Epidermal melanocyte (primary cell): ENCODE measurements around the gene FAM78A.
"Not testable (repeated sequence)": the region's sequence is repeated elsewhere in the genome, so short reads cannot be mapped to it uniquely, and the experiment has no call there.

Experiments used
- DNase-seq: peaks from one replicate; pipeline ENCODE4 v3.0.0; 2011; ENCODE audit warnings: low spot score; ENCODE audit not compliant: insufficient read length

Gene FAM78A

GRCh38 chr9:131214286-131214856, 61.9 kb downstream of the FAM78A start:
- DNase-seq, result no peak

- not testable (repeated sequence) for DNase-seq
Measured at GRCh38 chr9:131211920-131212319, 64.4 kb downstream of the FAM78A start.
